ENCODE results near the gene DDX59. TPM values are rescaled to one million over a fixed set of nuclear protein-coding genes. Genes with fewer than 3 reads are reported as not detected.

DDX59 gene
- total RNA-seq, 2 donors from 2014 or later: 26.5 to 35.8 TPM

DNA sequence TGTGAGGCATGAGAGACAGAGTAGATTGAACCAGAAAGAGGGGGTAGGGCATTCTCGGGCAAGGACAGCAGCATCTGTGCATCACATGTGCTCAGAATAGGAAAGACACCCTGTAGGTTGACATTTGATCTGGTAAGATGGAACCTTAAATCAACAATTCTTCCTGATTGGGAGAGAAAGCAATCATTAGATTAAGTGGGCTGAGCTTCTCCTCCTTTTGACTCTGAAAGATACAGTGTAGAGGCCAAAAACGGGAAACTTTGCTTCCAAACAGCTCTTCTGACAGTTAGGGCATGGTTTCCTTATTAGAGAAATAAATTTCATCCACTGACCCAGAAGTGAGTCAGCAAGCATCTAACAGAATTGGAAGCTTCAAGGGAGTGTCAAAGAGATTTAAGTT, 58.9 kb downstream of the DDX59 start:
- Mint-ChIP-seq H3K36me3 (ENCODE audit: insufficient read depth in 2 of 2) (peaks cover 6 to 15% of the 10 kb centered on the region in 2 donors), H3K9me3 (no peaks in the 10 kb centered on the region), H3K27ac (no peak overlapping the region), H3K4me3 (no peak overlapping the region), H3K4me1 (ENCODE audit: low read depth) (no peaks in the 10 kb centered on the region), H3K27me3 (ENCODE audit: low read depth) (no peaks in the 10 kb centered on the region)
- ATAC-seq (replicated peaks in 1 of 2) (no peak), DNase-seq (no peak)

DNA sequence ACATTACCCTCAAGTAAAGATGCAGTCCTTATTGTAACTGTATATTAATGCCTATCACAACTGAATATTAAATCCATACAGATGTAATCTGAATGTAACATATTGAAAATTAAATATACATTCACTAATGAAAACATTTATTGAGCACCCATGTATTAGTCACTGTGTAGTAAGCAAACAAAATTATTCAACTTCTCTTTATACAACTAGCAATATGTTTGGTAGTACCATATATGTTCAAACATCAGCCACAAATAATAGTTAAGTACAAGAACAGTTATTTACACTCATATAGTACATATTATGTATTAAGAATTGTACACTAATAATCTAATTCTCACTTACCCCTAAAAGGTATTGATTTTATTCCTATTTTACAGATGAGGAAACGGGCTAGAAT, 67.1 kb downstream of the DDX59 start:
- Mint-ChIP-seq H3K4me3 (no peak overlapping the region), H3K27me3 (ENCODE audit: low read depth) (no peaks in the 10 kb centered on the region), H3K27ac (no peak overlapping the region), H3K9me3 (no peaks in the 10 kb centered on the region), H3K36me3 (ENCODE audit: insufficient read depth in 2 of 2) (peaks cover 7 to 15% of the 10 kb centered on the region in 2 donors), H3K4me1 (ENCODE audit: low read depth) (no peaks in the 10 kb centered on the region)
- ATAC-seq (replicated peaks in 1 of 2): no peak
- DNase-seq: no peak

Other genes starting within 250 kb of the DDX59 start
- 10 to 100 TPM; 15.8 to 20.1 TPM for gene KIF14, start 49.2 kb downstream of the DDX59 start, total RNA-seq
- gene CAMSAP2, start 69.0 kb upstream of the DDX59 start, total RNA-seq: 1 to 10 TPM; 1.3 to 3.1 TPM
- not detected for gene GPR25, start 203.1 kb upstream of the DDX59 start, total RNA-seq
- not detected for gene INAVA, start 225.0 kb upstream of the DDX59 start, total RNA-seq

All from activated T-cell treated with anti-CD3 and anti-CD28 coated beads, Interleukin-2, amount 50 U/mL, for 72 hours (primary cell).